DMS79 treated with DMSO at 0.1 percent for 48 hours (cell line): Measurements from ENCODE around the gene STN1.
"Not testable (repeated sequence)": the region's sequence is repeated elsewhere in the genome, so short reads cannot be mapped to it uniquely, and the experiment has no call there.

ENCODE experiments used
- DNase-seq: peaks from one replicate; lab custom pipeline; 2025; lab: John Stamatoyannopoulos, UW

STN1 gene

GRCh38 chr10:103861505-103861904, 56.5 kb downstream of the STN1 start:
- DNase-seq: no peak

GRCh38 chr10:103859161-103860086, 58.6 kb downstream of the STN1 start:
- no peak for DNase-seq

GRCh38 chr10:103858360-103858759, 59.6 kb downstream of the STN1 start:
- DNase-seq: no peak

- no peak for DNase-seq
Measured at GRCh38 chr10:103856797-103857170, 61.2 kb downstream of the STN1 start.

- no peak for DNase-seq
Measured at GRCh38 chr10:103855852-103856796, 61.9 kb downstream of the STN1 start.

GRCh38 chr10:103855424-103855823, 62.6 kb downstream of the STN1 start, which contains the start of gene SH3PXD2A:
SH3PXD2A (minus strand) TSS chr10:103855576; CDS start chr10:103855266, 310 bp downstream.
- no peak for DNase-seq

- DNase-seq: no peak
Measured at GRCh38 chr10:103854686-103855391, 63.1 kb downstream of the STN1 start.

GRCh38 chr10:103854265-103854685, 63.7 kb downstream of the STN1 start:
- DNase-seq: no peak

GRCh38 chr10:103853428-103854264, 64.3 kb downstream of the STN1 start:
- no peak for DNase-seq

GRCh38 chr10:103852856-103853255, 65.1 kb downstream of the STN1 start:
- DNase-seq: no peak

GRCh38 chr10:103852189-103852711, 65.7 kb downstream of the STN1 start:
- DNase-seq: no peak

- no peak for DNase-seq
Measured at GRCh38 chr10:103851261-103851660, 66.7 kb downstream of the STN1 start.

GRCh38 chr10:103850572-103850895, 67.5 kb downstream of the STN1 start:
- no peak for DNase-seq

- DNase-seq: no peak
Measured at GRCh38 chr10:103849880-103850571, 68.0 kb downstream of the STN1 start.

- DNase-seq: no peak
Measured at GRCh38 chr10:103849212-103849877, 68.6 kb downstream of the STN1 start.

- no peak for DNase-seq
Measured at GRCh38 chr10:103847909-103848468, 70.0 kb downstream of the STN1 start.

- no peak for DNase-seq
Measured at GRCh38 chr10:103847346-103847745, 70.6 kb downstream of the STN1 start.

GRCh38 chr10:103845972-103846371, 72.0 kb downstream of the STN1 start:
- DNase-seq: no peak

GRCh38 chr10:103845346-103845745, 72.6 kb downstream of the STN1 start:
- not testable (repeated sequence) for DNase-seq
